CD14-positive monocyte (primary cell): ENCODE measurements around the gene GALNT18. TPM values are rescaled to one million over a fixed set of nuclear protein-coding genes. Genes with fewer than 3 reads are reported as not detected.

Experiments
- DNase-seq, 3 donors: peaks; one replicate each; pipeline ENCODE4 v3.0.0-alpha.2; 2011 to 2022
- H2AFZ ChIP-seq: 2 replicates; pipeline ENCODE4 v1.6.0; 2012; ENCODE audit warnings: mild to moderate bottlenecking, low read depth, low read length, inconsistent platforms; ENCODE audit not compliant: insufficient read depth, poor library complexity, severe bottlenecking
- H3K27ac ChIP-seq, 2 donors: 1 replicate in 1 of 2; 2 replicates in 1 of 2; pipeline ENCODE4 v1.5.1; 2012 to 2013; ENCODE audit warnings: low read length in 2 of 2, control low read depth in 1 of 2, inconsistent platforms in 1 of 2, low read depth in 1 of 2, mild to moderate bottlenecking in 1 of 2
- H3K27me3 ChIP-seq, 2 donors: one replicate each; pipeline versions ENCODE4 v1.6.0 to v1.6.1; 2011 to 2013; ENCODE audit warnings: low read length in 2 of 2; ENCODE audit not compliant: control insufficient read depth in 2 of 2, insufficient read depth in 2 of 2
- H3K36me3 ChIP-seq, 2 donors: replicated peaks in 1 of 2; 1 replicate in 1 of 2; 2 replicates in 1 of 2; pipeline versions ENCODE4 v1.5.1 to v1.6.1; 2012 to 2013; ENCODE audit warnings: low read length in 2 of 2, control low read depth in 1 of 2, inconsistent platforms in 1 of 2, mild to moderate bottlenecking in 1 of 2; ENCODE audit not compliant: insufficient read depth in 2 of 2, control insufficient read depth in 1 of 2
- H3K4me1 ChIP-seq, 2 donors: 1 replicate in 1 of 2; 2 replicates in 1 of 2; pipeline versions ENCODE4 v1.5.1 to v1.6.1; 2012 to 2013; ENCODE audit warnings: low read length in 2 of 2, control low read depth in 1 of 2, inconsistent platforms in 1 of 2, mild to moderate bottlenecking in 1 of 2, moderate library complexity in 1 of 2; ENCODE audit not compliant: insufficient read depth in 2 of 2, control insufficient read depth in 1 of 2
- H3K4me2 ChIP-seq: replicated peaks from 2 replicates; pipeline ENCODE3; 2012; ENCODE audit warnings: low read length, moderate library complexity, mild to moderate bottlenecking; ENCODE audit not compliant: poor library complexity, severe bottlenecking; ENCODE audit errors: extremely low read depth
- H3K4me3 ChIP-seq, 3 experiments: fragments of 200-600 bp in 1 of 3; sonication (generic) in 1 of 3; replicated peaks in 1 of 3; 1 replicate in 2 of 3; 2 replicates in 1 of 3; pipeline ENCODE4 v1.5.1; 2011 to 2013; ENCODE audit warnings: low read length in 3 of 3, mild to moderate bottlenecking in 3 of 3, control low read depth in 2 of 3, low read depth in 2 of 3, inconsistent platforms in 1 of 3, moderate library complexity in 1 of 3
- H3K79me2 ChIP-seq: 2 replicates; pipeline ENCODE4 v1.6.0; 2012; ENCODE audit warnings: mild to moderate bottlenecking, control low read depth, inconsistent platforms, low read length, moderate library complexity; ENCODE audit not compliant: insufficient read depth
- H3K9ac ChIP-seq: 2 replicates; pipeline ENCODE4 v1.6.0; 2017; ENCODE audit warnings: low read length, mild to moderate bottlenecking; ENCODE audit not compliant: insufficient read depth, poor library complexity, severe bottlenecking
- H3K9me3 ChIP-seq, 2 donors: replicated peaks in 1 of 2; 1 replicate in 1 of 2; 2 replicates in 1 of 2; pipeline versions ENCODE4 v1.5.1 to v1.6.1; 2012 to 2013; ENCODE audit warnings: low read length in 2 of 2, control low read depth in 1 of 2; ENCODE audit not compliant: control insufficient read depth in 1 of 2, insufficient read depth in 1 of 2
- H4K20me1 ChIP-seq: 2 replicates; pipeline ENCODE4 v1.6.0; 2012; ENCODE audit warnings: mild to moderate bottlenecking, low read length, control low read depth, moderate library complexity; ENCODE audit not compliant: insufficient read depth
- H3K27ac Mint-ChIP-seq, 7 donors: one replicate each; pipeline ENCODE4 v1.8.0; 2020; ENCODE audit warnings: mild to moderate bottlenecking in 7 of 7, mixed read lengths in 7 of 7, moderate library complexity in 6 of 7, inconsistent platforms in 2 of 7
- H3K27me3 Mint-ChIP-seq, 3 donors: one replicate each; pipeline ENCODE4 v1.8.0; 2021 to 2022; ENCODE audit warnings: low read depth in 3 of 3, mild to moderate bottlenecking in 3 of 3, mixed read lengths in 3 of 3, moderate library complexity in 3 of 3, inconsistent platforms in 1 of 3
- H3K36me3 Mint-ChIP-seq, 2 donors: one replicate each; pipeline ENCODE4 v1.8.0; 2020; ENCODE audit warnings: mixed read lengths in 2 of 2, inconsistent platforms in 1 of 2, mild to moderate bottlenecking in 1 of 2
- H3K4me1 Mint-ChIP-seq: one replicate; pipeline ENCODE4 v1.8.0; 2020; ENCODE audit warnings: mild to moderate bottlenecking, mixed read lengths
- H3K4me3 Mint-ChIP-seq, 2 donors: one replicate each; pipeline ENCODE4 v1.8.0; 2020; ENCODE audit warnings: mild to moderate bottlenecking in 2 of 2, mixed read lengths in 2 of 2, moderate library complexity in 1 of 2
- H3K9me3 Mint-ChIP-seq, 7 donors: one replicate each; pipeline ENCODE4 v1.8.0; 2020 to 2022; ENCODE audit warnings: mixed read lengths in 7 of 7, mild to moderate bottlenecking in 6 of 7, moderate library complexity in 6 of 7, inconsistent platforms in 2 of 7
- CTCF ChIP-seq: fragments of 200-600 bp; IDR thresholded peaks from one replicate; pipeline ENCODE4 v1.8.0; 2022; ENCODE audit warnings: antibody characterized with exemption, mild to moderate bottlenecking
- WGBS: methylation state at CpG from one replicate; pipeline ENCODE4 v1.1.5; 2013; ENCODE audit warnings: missing lambda C conversion rate; ENCODE audit not compliant: insufficient coverage; 5-methylcytosine and 5-hydroxymethylcytosine counted together
- intact Hi-C, 2 donors: fragments of 100-400 bp; cut with micrococcal nuclease; formaldehyde crosslinking; loops; one replicate each; pipeline versions ENCODE4 v1.15.0 to v1.15.1; 2023
- polyA plus RNA-seq, 3 donors: library from polyadenylated mRNA; depleted of rRNA in 1 of 3; unstranded in 2 of 3; stranded (reverse) in 1 of 3; fragments of 300-500 nt in 2 of 3; fragments of >200 nt in 1 of 3; fragmentation: Illumina TruSeq in 2 of 3; gene quantifications; 1 replicate in 2 of 3; 2 replicates in 1 of 3; pipeline ENCODE4 v1.2.3, GENCODE V29; 2012 to 2021

GALNT18 gene
- polyA plus RNA-seq, 3 donors, result not detected

GRCh38 chr11:11245453-11245852, 376.4 kb downstream of the GALNT18 start:
- H3K79me2 ChIP-seq, result no peaks in the 10 kb centered on the region
- intact Hi-C loops, result no loop called here
- no peak overlapping the region for H2AFZ ChIP-seq
- H3K36me3 ChIP-seq, result no peaks in the 10 kb centered on the region
- TF ChIP-seq CTCF, result no peak
- peaks cover 0 to 3% (median 2%) of the 10 kb centered on the region in 3 donors for H3K27me3 Mint-ChIP-seq
- no peaks in the 10 kb centered on the region for H3K4me1 Mint-ChIP-seq
- no peaks in the 10 kb centered on the region for H3K27me3 ChIP-seq
- no CpG with 5 or more reads among the region's 3 CpGs for WGBS
- peaks cover 0 to 7% (median 5%) of the 10 kb centered on the region in 7 donors for H3K9me3 Mint-ChIP-seq
- H3K27ac Mint-ChIP-seq, result no peak overlapping the region
- H3K27ac ChIP-seq, result no peak overlapping the region
- H3K36me3 Mint-ChIP-seq, result no peaks in the 10 kb centered on the region
- H3K4me2 ChIP-seq, result no peak overlapping the region
- DNase-seq, result no peak
- no peaks in the 10 kb centered on the region for H3K4me1 ChIP-seq
- no peak overlapping the region for H3K4me3 ChIP-seq
- H3K9me3 ChIP-seq, result peaks cover 4 to 5% of the 10 kb centered on the region in 2 donors
- H4K20me1 ChIP-seq, result no peaks in the 10 kb centered on the region
- H3K9ac ChIP-seq, result no peak overlapping the region
- no peak overlapping the region for H3K4me3 Mint-ChIP-seq

- H3K4me3 Mint-ChIP-seq, result no peak overlapping the region
- Histone ChIP-seq H3K4me2 (no peak overlapping the region), H3K9ac (no peak overlapping the region)
These were observed 377.2 kb downstream of the GALNT18 start for GRCh38 chr11:11244470-11245080.

More at GRCh38 chr11:11244470-11245080, 377.2 kb downstream of the GALNT18 start:
- Histone ChIP-seq H3K79me2 (no peaks in the 10 kb centered on the region), H2AFZ (no peak overlapping the region), H3K4me3 (no peak overlapping the region), H3K27me3 (no peaks in the 10 kb centered on the region), H3K27ac (no peak overlapping the region), H3K4me1 (no peaks in the 10 kb centered on the region), H4K20me1 (no peaks in the 10 kb centered on the region), H3K9me3 (peaks cover 4 to 5% of the 10 kb centered on the region in 2 donors), H3K36me3 (no peaks in the 10 kb centered on the region)
- intact Hi-C loops, result no loop called here
- Mint-ChIP-seq H3K27ac (peak overlapping the region in 1 of 7 donors; percentile 48), H3K36me3 (no peaks in the 10 kb centered on the region), H3K4me1 (no peaks in the 10 kb centered on the region), H3K9me3 (peaks cover 0 to 7% (median 5%) of the 10 kb centered on the region in 7 donors), H3K27me3 (peaks cover 0 to 5% (median 2%) of the 10 kb centered on the region in 3 donors)
- 20% methylated on average over 1 of the region's 2 CpGs for WGBS
- no peak for DNase-seq
- TF ChIP-seq CTCF, result no peak
